HepG2 (cell line): Measurements from ENCODE around the gene PCP4L1. TPM values are rescaled to one million over a fixed set of nuclear protein-coding genes. Genes with fewer than 3 reads are reported as not detected.

Experiments used
- CBX5 ChIP-seq: sonication (generic); formaldehyde crosslinking; IDR thresholded peaks from 2 replicates; pipeline ENCODE4 v1.4.0; 2020; ENCODE audit warnings: missing genetic modification reagents, borderline replicate concordance
- CEBPB ChIP-seq: IDR thresholded peaks from 2 replicates; pipeline ENCODE4 v1.6.1; 2011; ENCODE audit warnings: low read depth, low read length, improper control_type of control experiment, borderline replicate concordance
- CREB3 ChIP-seq: sonication (generic); formaldehyde crosslinking; IDR thresholded peaks from 2 replicates; pipeline ENCODE4 v1.5.0; 2020; ENCODE audit warnings: missing genetic modification reagents
- E2F2 ChIP-seq: sonication (generic); formaldehyde crosslinking; IDR thresholded peaks from 2 replicates; pipeline ENCODE4 v1.4.0; 2020; ENCODE audit warnings: missing genetic modification reagents, borderline replicate concordance
- FOXJ3 ChIP-seq: sonication (generic); formaldehyde crosslinking; IDR thresholded peaks from 2 replicates; pipeline ENCODE4 v1.4.0; 2020; ENCODE audit warnings: missing genetic modification reagents, mild to moderate bottlenecking, borderline replicate concordance
- FOXK1 ChIP-seq: sonication (generic); formaldehyde crosslinking; IDR thresholded peaks from 2 replicates; pipeline ENCODE4 v1.4.0; 2020; ENCODE audit warnings: low read depth, missing genetic modification reagents, borderline replicate concordance
- FOXP1 ChIP-seq, 2 experiments: fragments of 450-650 bp in 1 of 2; IDR thresholded peaks; 2 replicates each; pipeline ENCODE4 v1.6.1; 2017 to 2018; ENCODE audit warnings: antibody characterized with exemption in 1 of 2
- GATAD1 ChIP-seq: IDR thresholded peaks from 2 replicates; pipeline ENCODE4 v1.6.1; 2016; ENCODE audit warnings: missing genetic modification reagents, missing compliant biosample characterization
- GATAD2A ChIP-seq: IDR thresholded peaks from 2 replicates; pipeline ENCODE4 v1.6.1; 2016
- GRHL1 ChIP-seq: sonication (generic); formaldehyde crosslinking; conservative IDR thresholded peaks from 2 replicates; pipeline ENCODE4 v1.8.0; 2022; ENCODE audit warnings: missing genetic modification reagents
- HMGXB4 ChIP-seq, 2 experiments: sonication (generic) in 1 of 2; formaldehyde crosslinking in 1 of 2; IDR thresholded peaks; 2 replicates each; pipeline versions ENCODE4 v1.4.0 to v1.6.1; 2018 to 2020; ENCODE audit warnings: missing genetic modification reagents in 2 of 2, borderline replicate concordance in 1 of 2, low read depth in 1 of 2, mild to moderate bottlenecking in 1 of 2, missing biosample characterization in 1 of 2
- MEF2D ChIP-seq: sonication (generic); formaldehyde crosslinking; IDR thresholded peaks from 2 replicates; pipeline ENCODE4 v1.5.1; 2020; ENCODE audit warnings: mild to moderate bottlenecking, missing genetic modification reagents
- MYC ChIP-seq: sonication (generic); formaldehyde crosslinking; IDR thresholded peaks from 2 replicates; pipeline ENCODE4 v1.9.0; 2021; ENCODE audit warnings: missing genetic modification reagents, borderline replicate concordance
- SMAD3 ChIP-seq: sonication (generic); formaldehyde crosslinking; IDR thresholded peaks from 2 replicates; pipeline ENCODE4 v1.4.0; 2020; ENCODE audit warnings: missing genetic modification reagents
- TP53 ChIP-seq: sonication (generic); formaldehyde crosslinking; conservative IDR thresholded peaks from 2 replicates; pipeline ENCODE4 v1.4.0; 2020; ENCODE audit warnings: missing genetic modification reagents
- U2AF2 ChIP-seq: fragments of 200-400 bp; formaldehyde crosslinking; IDR thresholded peaks from 2 replicates; pipeline ENCODE4 v1.6.1; 2017; ENCODE audit warnings: low read depth, mild to moderate bottlenecking, low read length
- XRCC5 ChIP-seq: fragments of 200-400 bp; formaldehyde crosslinking; optimal IDR thresholded peaks from 2 replicates; pipeline ENCODE3; 2017; ENCODE audit warnings: mild to moderate bottlenecking, low read length
- ZFP36 ChIP-seq: fragments of 150-350 bp; IDR thresholded peaks from 2 replicates; pipeline ENCODE4 v1.6.1; 2018; ENCODE audit warnings: borderline replicate concordance, low read length, low read depth; ENCODE audit not compliant: partially characterized antibody
- ZNF580 ChIP-seq: IDR thresholded peaks from 2 replicates; pipeline ENCODE4 v1.6.1; 2016; ENCODE audit warnings: low read depth, borderline replicate concordance
- ZNF704 ChIP-seq: sonication (generic); formaldehyde crosslinking; IDR thresholded peaks from 2 replicates; pipeline ENCODE4 v1.8.1; 2023; ENCODE audit warnings: mild to moderate bottlenecking, inconsistent platforms, moderate library complexity, missing genetic modification reagents, borderline replicate concordance
- polyA plus RNA-seq, 8 experiments: library from polyadenylated mRNA; depleted of rRNA in 3 of 8; stranded (reverse) in 7 of 8; unstranded in 1 of 8; fragments of >200 nt; fragmentation: Illumina TruSeq in 4 of 8; extraction: Trizol in 4 of 8; gene quantifications; 2 replicates each; pipeline versions ENCODE4 v1.2.1 to v1.2.3, GENCODE V29; 2011 to 2016; ENCODE audit warnings: low read depth in 4 of 8, missing spikeins in 1 of 8, mixed read lengths in 1 of 8; ENCODE audit not compliant: insufficient read depth in 1 of 8
- total RNA-seq, 5 experiments: library from RNA; depleted of rRNA; stranded (reverse); fragments of >200 nt; fragmentation: Illumina TruSeq; extraction: Trizol; gene quantifications; 2 replicates each; pipeline ENCODE4 v1.2.3, GENCODE V29; 2016; ENCODE audit warnings: low read depth in 1 of 5

The PCP4L1 gene
- total and polyA plus RNA-seq, 2 of the 13 experiments (the other 11 are each of a cell fraction or from before 2014, with no cell fraction given): 0.28 TPM; not detected in 1

GRCh38 chr1:161314201-161314981 lies 55.8 kb downstream of the PCP4L1 start, which contains the start of gene SDHC (continued):
- TF ChIP-seq FOXK1 (CRISPR knock-in tag): peak; percentile 82
- TF ChIP-seq MYC: peak; percentile 20; the same call in 1 of the 2 replicates
- TF ChIP-seq FOXP1 (IDR thresholded peaks at IDR 0.05): no peak
- TF ChIP-seq FOXP1 (CRISPR knock-in tag; IDR thresholded peaks at IDR 0.05): 0 out of 2 replicates have a peak, but pooled peaks have one; percentile 4
- peak; percentile 14; the same call in 1 of the 2 replicates for TF ChIP-seq GATAD2A (CRISPR knock-in tag)
- no peak for TF ChIP-seq CEBPB
- TF ChIP-seq E2F2 (CRISPR knock-in tag): peak; percentile 63; the same call in 1 of the 2 replicates
- TF ChIP-seq HMGXB4 (CRISPR knock-in tag; IDR thresholded peaks at IDR 0.05; ENCODE audit: borderline replicate concordance in 1 of 2, low read depth in 1 of 2): peak; percentile 56 to 75
- TF ChIP-seq XRCC5: no peak
- no peak for TF ChIP-seq ZFP36
- no peak; the same call in 1 of the 2 replicates for TF ChIP-seq FOXJ3 (CRISPR knock-in tag)
- TF ChIP-seq MEF2D (CRISPR knock-in tag): 0 out of 2 replicates have a peak, but pooled peaks have one; percentile 42
- TF ChIP-seq CBX5 (CRISPR knock-in tag): no peak
- no peak for TF ChIP-seq ZNF704 (CRISPR knock-in tag)
- TF ChIP-seq SMAD3 (CRISPR knock-in tag): peak; percentile 28; the same call in 1 of the 2 replicates
- peak; percentile 89; the same call in 1 of the 2 replicates for TF ChIP-seq ZNF580
- no peak; the same call in 1 of the 2 replicates for TF ChIP-seq U2AF2
- TF ChIP-seq TP53 (CRISPR knock-in tag): no peak
- no peak for TF ChIP-seq GRHL1 (CRISPR knock-in tag)
- peak; percentile 94 for TF ChIP-seq GATAD1 (CRISPR knock-in tag)
- peak; percentile 70; the same call in 1 of the 2 replicates for TF ChIP-seq CREB3 (CRISPR knock-in tag)
